A549 (cell line): ENCODE results near the gene ESYT3.

Source experiments
- CHD2 ChIP-seq: fragments of 150-350 bp; IDR thresholded peaks from 2 replicates; pipeline ENCODE4 v1.6.1; 2014; ENCODE audit warnings: low read length; ENCODE audit not compliant: partially characterized antibody
- EP300 ChIP-seq, 2 experiments: fragments of >200 bp; sonication (Bioruptor Twin); formaldehyde crosslinking; IDR thresholded peaks; 2 replicates in 1 of 2; 3 replicates in 1 of 2; pipeline ENCODE4 v1.6.1; 2016 to 2017
- GATA3 ChIP-seq: IDR thresholded peaks from 2 replicates; pipeline ENCODE4 v1.6.1; 2012; ENCODE audit warnings: borderline replicate concordance
- HEYL ChIP-seq: fragments of 250-450 bp; sonication (Bioruptor Pico); IDR thresholded peaks from 2 replicates; pipeline ENCODE4 v1.8.0; 2021; ENCODE audit warnings: mild to moderate bottlenecking, moderate library complexity
- JUN ChIP-seq, 2 experiments: fragments of >200 bp; sonication (Bioruptor Twin); formaldehyde crosslinking; IDR thresholded peaks; 2 replicates in 1 of 2; 3 replicates in 1 of 2; pipeline ENCODE4 v1.6.1; 2016 to 2017
- MAFK ChIP-seq: fragments of 450-650 bp; IDR thresholded peaks from 2 replicates; pipeline ENCODE4 v1.6.1; 2014; ENCODE audit not compliant: partially characterized antibody
- MYC ChIP-seq: IDR thresholded peaks from 2 replicates; pipeline ENCODE4 v1.6.1; 2012; ENCODE audit warnings: mild to moderate bottlenecking, inconsistent platforms, low read length, improper control_type of control experiment, borderline replicate concordance
- POLR2A ChIP-seq: IDR thresholded peaks from 2 replicates; pipeline ENCODE4 v1.6.1; 2012; ENCODE audit warnings: mild to moderate bottlenecking, low read length
- POLR2AphosphoS2 ChIP-seq: conservative IDR thresholded peaks from 2 replicates; pipeline ENCODE4 v1.6.1; 2012; ENCODE audit warnings: low read length, improper control_type of control experiment, inconsistent platforms
- RFX5 ChIP-seq: fragments of 450-650 bp; IDR thresholded peaks from 2 replicates; pipeline ENCODE4 v1.7.1; 2014; ENCODE audit warnings: antibody characterized with exemption, mild to moderate bottlenecking, moderate library complexity
- ZFP36 ChIP-seq: fragments of 450-650 bp; IDR thresholded peaks from 2 replicates; pipeline ENCODE4 v1.6.1; 2014; ENCODE audit warnings: borderline replicate concordance; ENCODE audit not compliant: partially characterized antibody
- TF ChIP-seq, protein P1 (sequence below): fragments of >200 bp; sonication (Bioruptor Twin); formaldehyde crosslinking; IDR thresholded peaks from 3 replicates; pipeline ENCODE4 v1.5.1; 2016
- TF ChIP-seq, protein P2 (sequence below): IDR thresholded peaks from 2 replicates; pipeline ENCODE4 v1.6.1; 2012

DNA sequence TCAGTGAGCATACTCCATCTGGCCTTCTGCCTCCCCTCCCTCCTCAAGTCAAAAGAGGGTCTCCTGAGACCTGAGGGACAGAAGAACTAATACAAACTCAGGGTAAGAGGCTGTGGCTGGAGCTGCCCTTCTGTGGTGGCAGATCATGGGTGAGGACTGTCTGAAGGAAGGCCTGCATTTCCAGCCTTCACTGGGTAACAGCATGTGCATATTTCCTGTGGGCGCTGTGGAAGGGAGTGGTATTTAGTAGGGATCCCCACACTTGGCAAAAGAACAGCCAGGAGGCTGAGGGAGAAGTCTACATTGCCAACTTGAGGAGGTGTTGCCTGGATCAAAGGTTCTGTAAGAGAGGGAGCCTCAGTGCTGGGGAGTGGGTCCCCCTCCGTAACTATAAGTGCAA is 10.1 kb upstream of the ESYT3 start:
- TF ChIP-seq POLR2A (no peak), CHD2 (no peak), ZFP36 (no peak), MYC (no peak), HEYL (no peak), MAFK (no peak), EP300 (IDR thresholded peaks at IDR 0.05) (no peak), GATA3 (no peak), RFX5 (no peak), JUN (IDR thresholded peaks at IDR 0.05) (no peak), POLR2AphosphoS2 (no peak)
- TF ChIP-seq, protein P1, sequence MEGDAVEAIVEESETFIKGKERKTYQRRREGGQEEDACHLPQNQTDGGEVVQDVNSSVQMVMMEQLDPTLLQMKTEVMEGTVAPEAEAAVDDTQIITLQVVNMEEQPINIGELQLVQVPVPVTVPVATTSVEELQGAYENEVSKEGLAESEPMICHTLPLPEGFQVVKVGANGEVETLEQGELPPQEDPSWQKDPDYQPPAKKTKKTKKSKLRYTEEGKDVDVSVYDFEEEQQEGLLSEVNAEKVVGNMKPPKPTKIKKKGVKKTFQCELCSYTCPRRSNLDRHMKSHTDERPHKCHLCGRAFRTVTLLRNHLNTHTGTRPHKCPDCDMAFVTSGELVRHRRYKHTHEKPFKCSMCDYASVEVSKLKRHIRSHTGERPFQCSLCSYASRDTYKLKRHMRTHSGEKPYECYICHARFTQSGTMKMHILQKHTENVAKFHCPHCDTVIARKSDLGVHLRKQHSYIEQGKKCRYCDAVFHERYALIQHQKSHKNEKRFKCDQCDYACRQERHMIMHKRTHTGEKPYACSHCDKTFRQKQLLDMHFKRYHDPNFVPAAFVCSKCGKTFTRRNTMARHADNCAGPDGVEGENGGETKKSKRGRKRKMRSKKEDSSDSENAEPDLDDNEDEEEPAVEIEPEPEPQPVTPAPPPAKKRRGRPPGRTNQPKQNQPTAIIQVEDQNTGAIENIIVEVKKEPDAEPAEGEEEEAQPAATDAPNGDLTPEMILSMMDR = no peak
- TF ChIP-seq, protein P2, sequence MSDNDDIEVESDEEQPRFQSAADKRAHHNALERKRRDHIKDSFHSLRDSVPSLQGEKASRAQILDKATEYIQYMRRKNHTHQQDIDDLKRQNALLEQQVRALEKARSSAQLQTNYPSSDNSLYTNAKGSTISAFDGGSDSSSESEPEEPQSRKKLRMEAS = no peak
